ENCODE measurements around the gene SLC25A20.
A peak's percentile ranks its signal among the peaks of the same experiment; 100 is the strongest.

Gene SLC25A20

DNA sequence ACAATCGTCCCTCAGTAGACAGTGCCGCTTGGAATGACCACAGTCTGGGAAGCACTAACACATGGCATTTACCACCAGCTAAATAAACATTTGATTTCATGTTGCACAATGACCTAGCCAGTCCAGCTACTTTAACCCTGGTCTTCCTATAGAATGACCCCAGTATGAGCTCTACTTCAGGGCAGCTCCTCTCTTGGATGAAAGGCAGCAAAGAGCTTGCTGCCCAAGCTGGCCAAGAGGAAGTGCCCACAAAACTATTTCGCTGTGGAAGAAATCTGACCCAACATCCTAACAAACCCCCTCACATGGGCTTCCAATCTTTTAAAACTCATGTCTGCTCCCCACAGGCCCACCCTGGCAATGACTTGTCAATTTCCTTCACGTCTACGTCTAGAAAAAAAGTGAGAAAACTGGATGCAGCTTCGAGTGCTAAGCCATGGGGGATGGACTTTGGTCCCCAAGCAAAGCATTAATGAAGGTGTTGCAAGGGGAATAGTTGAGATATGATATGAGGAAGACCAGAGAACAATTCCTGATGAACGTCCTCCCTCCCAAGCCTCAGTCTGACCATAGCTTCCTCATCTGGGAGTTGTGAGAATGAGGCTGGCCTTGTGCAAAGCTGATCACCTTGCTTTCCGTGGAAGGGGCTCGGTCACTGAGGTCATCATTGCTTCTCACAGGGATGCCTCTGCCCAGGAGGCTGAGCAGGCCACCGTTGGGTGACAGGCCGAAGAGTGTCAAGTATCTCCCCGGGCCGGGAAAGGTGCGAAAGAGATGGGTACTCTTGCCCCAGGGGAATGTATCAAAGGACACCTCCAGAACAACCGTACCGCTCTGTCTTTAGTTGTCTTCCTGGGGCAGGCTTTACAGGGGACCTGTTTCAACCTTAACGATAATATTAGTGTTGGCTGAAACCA, 964 bp downstream of the SLC25A20 start:
- in situ Hi-C loops (cut with HindIII; ENCODE audit: low sequenced_read_pairs) = no loop called here
- H3K4me3 ChIP-seq (ENCODE audit: low read depth, low read length) = peak overlapping the region; percentile 69
- DNase-seq (ENCODE audit: low read depth, low spot score) = no peak
- no peak for TF ChIP-seq CTCF (IDR thresholded peaks at IDR 0.05; ENCODE audit: low read depth, low read length)

DNA sequence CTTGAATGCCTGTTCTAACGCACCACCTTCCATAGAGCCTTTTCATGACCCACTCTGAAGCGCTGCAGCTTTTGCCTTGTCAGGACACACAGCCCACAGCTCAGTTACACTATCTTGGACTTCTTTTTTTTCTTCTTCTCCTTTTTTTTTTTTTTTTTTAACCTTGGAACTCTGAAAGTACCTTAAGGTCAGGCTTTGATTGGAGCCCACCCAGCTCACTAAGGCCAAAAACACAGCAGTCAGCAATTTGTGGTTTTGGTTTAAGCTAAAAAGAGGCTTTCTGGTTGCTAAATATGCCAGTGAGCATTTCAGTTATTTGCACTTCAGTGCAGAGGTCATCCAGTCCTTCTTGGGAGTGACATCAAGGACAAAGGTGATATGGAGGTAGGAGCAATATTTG, 1.7 kb downstream of the SLC25A20 start:
- in situ Hi-C loops (cut with HindIII; ENCODE audit: low sequenced_read_pairs) = no loop called here
- no peak for DNase-seq (ENCODE audit: low read depth, low spot score)

DNA sequence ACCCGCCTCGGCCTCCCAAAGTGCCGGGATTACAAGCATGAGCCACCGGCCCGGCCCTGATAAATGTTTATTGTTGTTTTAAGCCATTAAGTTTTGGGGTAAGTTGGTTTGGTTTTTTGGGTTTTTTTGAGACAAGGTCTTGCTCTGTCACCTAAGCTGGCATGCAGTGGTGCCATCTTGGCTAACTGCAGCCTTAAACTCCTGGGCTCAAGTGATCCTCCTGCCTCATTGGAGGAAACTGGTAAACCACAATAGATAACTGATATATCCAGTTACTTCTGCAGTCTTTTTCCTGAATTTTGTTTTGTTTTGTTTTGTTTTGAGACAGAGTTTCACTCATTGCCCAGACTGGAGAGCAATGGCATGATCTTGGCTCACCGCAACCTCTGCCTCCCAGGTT, 4.2 kb downstream of the SLC25A20 start:
- no peak overlapping the region for H3K4me3 ChIP-seq (ENCODE audit: low read depth, low read length)
- DNase-seq (ENCODE audit: low read depth, low spot score) = no peak
- TF ChIP-seq CTCF (IDR thresholded peaks at IDR 0.05; ENCODE audit: low read depth, low read length) = no peak
- in situ Hi-C loops (cut with HindIII; ENCODE audit: low sequenced_read_pairs) = no loop called here

More for the DNA sequence above, 1.7 kb downstream of the SLC25A20 start:
- no peak overlapping the region for H3K4me3 ChIP-seq (ENCODE audit: low read depth, low read length)
- no peak for TF ChIP-seq CTCF (IDR thresholded peaks at IDR 0.05; ENCODE audit: low read depth, low read length)

DNA sequence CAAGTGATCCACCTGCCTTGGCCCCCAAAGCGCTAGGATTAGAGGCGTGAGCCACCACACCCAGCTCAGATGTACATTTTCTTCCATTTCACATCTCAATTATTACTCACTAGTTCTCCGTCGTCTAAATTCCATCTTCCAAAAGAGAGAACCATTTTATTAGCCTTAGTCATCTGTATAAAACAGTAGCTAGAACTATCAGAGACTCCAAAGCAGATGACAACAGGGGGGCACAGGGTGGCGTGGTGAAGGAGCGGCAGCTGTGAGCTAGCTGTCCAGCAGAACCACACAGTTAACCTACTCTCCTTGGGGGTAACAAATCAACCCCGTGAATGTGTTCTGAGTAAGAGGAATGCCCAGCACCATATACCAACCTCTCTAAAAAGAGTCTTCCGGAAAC, 7.1 kb downstream of the SLC25A20 start:
- no peak overlapping the region for H3K4me3 ChIP-seq (ENCODE audit: low read depth, low read length)
- in situ Hi-C loops (cut with HindIII; ENCODE audit: low sequenced_read_pairs) = no loop called here
- TF ChIP-seq CTCF (IDR thresholded peaks at IDR 0.05; ENCODE audit: low read depth, low read length) = no peak
- no peak for DNase-seq (ENCODE audit: low read depth, low spot score)

DNA sequence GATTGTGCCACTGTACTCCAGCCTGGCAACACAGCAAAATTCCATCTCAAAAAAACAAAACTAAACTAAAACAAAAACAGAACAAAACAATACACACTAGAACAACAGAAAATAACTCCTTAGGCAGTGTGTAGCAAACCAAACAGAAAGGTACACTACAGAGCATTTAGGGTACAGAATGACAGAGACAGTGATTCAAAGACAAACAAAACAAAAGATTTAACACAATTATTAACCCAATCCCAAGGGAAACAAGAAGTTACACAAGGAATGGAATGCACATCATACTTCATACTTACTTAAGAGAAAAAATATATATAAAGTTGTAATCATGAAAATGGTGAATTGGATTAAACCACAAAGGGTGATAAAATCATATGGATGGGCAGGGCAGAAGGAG, 12.9 kb downstream of the SLC25A20 start:
- no peak for TF ChIP-seq CTCF (IDR thresholded peaks at IDR 0.05; ENCODE audit: low read depth, low read length)
- DNase-seq (ENCODE audit: low read depth, low spot score) = no peak
- no peak overlapping the region for H3K4me3 ChIP-seq (ENCODE audit: low read depth, low read length)
- in situ Hi-C loops (cut with HindIII; ENCODE audit: low sequenced_read_pairs) = no loop called here

DNA sequence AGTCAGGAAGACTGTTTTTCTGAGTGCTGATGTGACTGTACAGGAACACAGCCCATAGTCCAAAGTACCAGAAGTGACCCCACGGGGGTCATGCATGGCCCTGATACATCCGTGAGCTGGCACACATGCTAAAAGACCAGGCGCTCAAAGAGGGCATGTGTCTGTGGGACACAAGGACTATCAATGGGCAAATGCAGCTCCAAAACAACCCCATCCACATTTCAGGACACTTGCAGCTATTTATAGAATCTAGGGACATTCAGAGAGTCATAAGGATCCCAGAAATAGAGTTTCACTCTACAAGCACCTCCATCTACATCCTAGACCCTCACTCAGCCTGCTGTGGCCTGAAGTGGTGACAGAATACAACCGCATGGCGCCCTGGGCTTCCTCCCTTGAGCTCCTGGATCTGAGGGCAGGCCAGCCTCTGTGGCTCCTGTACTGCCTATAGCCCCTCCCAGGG, 17.0 kb downstream of the SLC25A20 start:
- in situ Hi-C loops (cut with HindIII; ENCODE audit: low sequenced_read_pairs) = no loop called here
- no peak for TF ChIP-seq CTCF (IDR thresholded peaks at IDR 0.05; ENCODE audit: low read depth, low read length)
- DNase-seq (ENCODE audit: low read depth, low spot score) = no peak
- H3K4me3 ChIP-seq (ENCODE audit: low read depth, low read length) = no peak overlapping the region
